Hepatic stellate cell (primary cell): Measurements from ENCODE around the gene GSTO1.
"Not testable (repeated sequence)": the region's sequence is repeated elsewhere in the genome, so short reads cannot be mapped to it uniquely, and the experiment has no call there.

Experiments used
- DNase-seq: peaks from one replicate; pipeline ENCODE4 v3.0.0; 2011; ENCODE audit warnings: low spot score

GSTO1 gene

GRCh38 chr10:104254493-104255310, at the start of gene GSTO1:
Gene GSTO1 (plus strand): TSS chr10:104254892. CDS start chr10:104254929, 37 bp downstream.
- DNase-seq, result peak; percentile 77

GRCh38 chr10:104208730-104209129, 46.0 kb upstream of the GSTO1 start:
- no peak for DNase-seq

- peak; percentile 31 for DNase-seq
Measured at GRCh38 chr10:104209575-104210198, 45.0 kb upstream of the GSTO1 start.

- no peak for DNase-seq
Measured at GRCh38 chr10:104216631-104217030, 38.1 kb upstream of the GSTO1 start.

GRCh38 chr10:104218751-104219150, 35.9 kb upstream of the GSTO1 start:
- no peak for DNase-seq

GRCh38 chr10:104220522-104220921, 34.2 kb upstream of the GSTO1 start:
- no peak for DNase-seq

GRCh38 chr10:104223304-104223703, 31.4 kb upstream of the GSTO1 start:
- no peak for DNase-seq

- DNase-seq, result peak; percentile 14
Measured at GRCh38 chr10:104230490-104230889, 24.2 kb upstream of the GSTO1 start.

- DNase-seq, result peak; percentile 99
Measured at GRCh38 chr10:104231784-104232612, 22.7 kb upstream of the GSTO1 start, which contains the start of gene CFAP43. Gene CFAP43 (minus strand): TSS chr10:104232364. CDS start chr10:104232246, 118 bp downstream.

GRCh38 chr10:104232613-104233102, 22.0 kb upstream of the GSTO1 start:
- no peak for DNase-seq

GRCh38 chr10:104233817-104234216, 20.9 kb upstream of the GSTO1 start:
- DNase-seq, result no peak

GRCh38 chr10:104234934-104235333, 19.8 kb upstream of the GSTO1 start:
- DNase-seq, result no peak

GRCh38 chr10:104235801-104236200, 18.9 kb upstream of the GSTO1 start:
- no peak for DNase-seq

GRCh38 chr10:104240078-104240477, 14.6 kb upstream of the GSTO1 start:
- DNase-seq, result no peak

- no peak for DNase-seq
Measured at GRCh38 chr10:104242545-104242944, 12.1 kb upstream of the GSTO1 start.

- DNase-seq, result not testable (repeated sequence)
Measured at GRCh38 chr10:104243009-104243408, 11.7 kb upstream of the GSTO1 start.

- DNase-seq, result no peak
Measured at GRCh38 chr10:104243512-104243911, 11.2 kb upstream of the GSTO1 start.

- DNase-seq, result no peak
Measured at GRCh38 chr10:104245066-104245632, 9.5 kb upstream of the GSTO1 start.

- DNase-seq, result no peak
Measured at GRCh38 chr10:104246976-104247375, 7.7 kb upstream of the GSTO1 start.

GRCh38 chr10:104247513-104248146, 7.1 kb upstream of the GSTO1 start:
- DNase-seq, result no peak

- DNase-seq, result not testable (repeated sequence)
Measured at GRCh38 chr10:104248931-104249330, 5.8 kb upstream of the GSTO1 start.
